ENCODE results near the gene IVNS1ABP. TPM values are rescaled to one million over a fixed set of nuclear protein-coding genes. Genes with fewer than 3 reads are reported as not detected.

IVNS1ABP gene
- total RNA-seq, 1 experiment from 2014 or later = 57.9 TPM

GRCh38 chr1:185289880-185290279 lies 27.2 kb downstream of the IVNS1ABP start:
- Histone ChIP-seq H3K36me3 (ENCODE audit: control insufficient read depth in 1 of 2, insufficient read depth in 2 of 2, low read length in 2 of 2) (0 out of 4 replicates have a peak, but pooled peaks cover 0 to under 1% of the 10 kb centered on the region in 2 experiments), H3K9ac (ENCODE audit: low read length) (no peak overlapping the region), H3K9me3 (ENCODE audit: control insufficient read depth in 1 of 2, insufficient read depth in 1 of 2, low read depth in 1 of 2, low read length in 2 of 2) (no peaks in the 10 kb centered on the region), H3K4me2 (ENCODE audit: low read length) (no peak overlapping the region), H4K20me1 (ENCODE audit: insufficient read depth) (no peaks in the 10 kb centered on the region), H3K4me1 (ENCODE audit: control insufficient read depth in 1 of 2, insufficient read depth in 2 of 2, low read length in 2 of 2) (no peaks in the 10 kb centered on the region), H3K9me2 (ENCODE audit: insufficient read depth) (no peaks in the 10 kb centered on the region), H3K79me2 (ENCODE audit: insufficient read depth, low read length) (no peaks in the 10 kb centered on the region), H2AFZ (ENCODE audit: low read depth, low read length, poor library complexity, severe bottlenecking) (no peak overlapping the region), H3K4me3 (replicated peaks in 1 of 2; ENCODE audit: low read depth in 1 of 2, low read length in 2 of 2) (no peak overlapping the region), H3K27me3 (ENCODE audit: insufficient read depth, low read length) (no peaks in the 10 kb centered on the region), H3K27ac (ENCODE audit: low read depth, low read length) (no peak overlapping the region)
- CTCF ChIA-PET = no interaction called here
- POLR2A ChIA-PET = no interaction called here
- ATAC-seq (no peak), DNase-seq (ENCODE audit: low read depth, low spot score) (no peak)
- intact Hi-C loops (cut with micrococcal nuclease) = no loop called here
- no TSS peak for BruUV-seq (replicated peaks)
- TF ChIP-seq ATF3 (IDR thresholded peaks at IDR 0.05) (no peak), EZH2 (IDR thresholded peaks at IDR 0.05) (no peak), MAX (IDR thresholded peaks at IDR 0.05) (no peak), YY1 (IDR thresholded peaks at IDR 0.05; ENCODE audit: extremely low read depth, insufficient replicate concordance, low read depth, low read length) (no peak), RAD21 (IDR thresholded peaks at IDR 0.05; ENCODE audit: low read depth) (no peak), CBX3 (IDR thresholded peaks at IDR 0.05; ENCODE audit: low read depth) (no peak), SRF (IDR thresholded peaks at IDR 0.05; ENCODE audit: low read depth) (no peak), REST (IDR thresholded peaks at IDR 0.05; ENCODE audit: low read depth) (no peak), ZNF274 (IDR thresholded peaks at IDR 0.05; ENCODE audit: low read depth, low read length) (no peak), ZBTB33 (IDR thresholded peaks at IDR 0.05; ENCODE audit: extremely low read depth, insufficient replicate concordance, low read length) (no peak), SP1 (IDR thresholded peaks at IDR 0.05; ENCODE audit: low read depth) (no peak), FOSL1 (IDR thresholded peaks at IDR 0.05; ENCODE audit: low read depth) (no peak), EGR1 (IDR thresholded peaks at IDR 0.05; ENCODE audit: low read depth) (no peak), POLR2A (IDR thresholded peaks at IDR 0.05; ENCODE audit: borderline replicate concordance, extremely low read depth, insufficient read depth, insufficient read length) (no peak), EZH2phosphoT487 (IDR thresholded peaks at IDR 0.05; ENCODE audit: borderline replicate concordance) (no peak), CEBPB (IDR thresholded peaks at IDR 0.05; ENCODE audit: low read depth) (no peak), POLR2AphosphoS5 (IDR thresholded peaks at IDR 0.05; ENCODE audit: low read depth, low read length) (no peak)
- RAD21 ChIA-PET (ENCODE audit: low non-redundant PET in 1 of 2, low total read pairs in 2 of 2, uncharacterized antibody in 2 of 2, unreplicated experiment in 2 of 2) = no interaction called here

Measured in HCT116 (cell line).